ENCODE results near the gene ZNF264. TPM values are rescaled to one million over a fixed set of nuclear protein-coding genes. Genes with fewer than 3 reads are reported as not detected.
"Not testable (repeated sequence)": the region's sequence is repeated elsewhere in the genome, so short reads cannot be mapped to it uniquely, and the experiment has no call there.

ZNF264 gene
- total and polyA plus RNA-seq, 9 donors, result 7.9 to 36.2 (median 10.4) TPM

GRCh38 chr19:57241176-57241575 is 49.9 kb downstream of the ZNF264 start:
- Histone ChIP-seq H3K9me3 (replicated peaks; ENCODE audit: control insufficient read depth, low read depth, low read length) (no peaks in the 10 kb centered on the region), H3K27me3 (ENCODE audit: control insufficient read depth, insufficient read depth, low read length) (no peaks in the 10 kb centered on the region), H3K4me1 (ENCODE audit: control insufficient read depth, insufficient read depth, low read length) (peaks cover 17% of the 10 kb centered on the region), H3K4me3 (ENCODE audit: low read length) (peak overlapping the region; percentile 93), H3K27ac (ENCODE audit: low read length) (peak overlapping the region; percentile 92), H3K36me3 (ENCODE audit: control insufficient read depth, insufficient read depth, low read length) (peaks cover 22% of the 10 kb centered on the region)
- WGBS (ENCODE audit: insufficient coverage), result 39% methylated on average over 3 of the region's 7 CpGs
- DNase-seq, result peak; percentile 46

- DNase-seq, result no peak
- H3K36me3 ChIP-seq (ENCODE audit: control insufficient read depth, insufficient read depth, low read length), result peaks cover 31% of the 10 kb centered on the region
- H3K27me3 ChIP-seq (ENCODE audit: control insufficient read depth, insufficient read depth, low read length), result no peaks in the 10 kb centered on the region
- H3K4me3 ChIP-seq (ENCODE audit: low read length), result no peak overlapping the region
- peaks cover 17% of the 10 kb centered on the region for H3K4me1 ChIP-seq (ENCODE audit: control insufficient read depth, insufficient read depth, low read length)
- WGBS (ENCODE audit: insufficient coverage), result 100% methylated on average over 1 of the region's 5 CpGs
- no peak overlapping the region for H3K27ac ChIP-seq (ENCODE audit: low read length)
- no peaks in the 10 kb centered on the region for H3K9me3 ChIP-seq (replicated peaks; ENCODE audit: control insufficient read depth, low read depth, low read length)
These were observed 51.5 kb downstream of the ZNF264 start for GRCh38 chr19:57242821-57243220.

DNA sequence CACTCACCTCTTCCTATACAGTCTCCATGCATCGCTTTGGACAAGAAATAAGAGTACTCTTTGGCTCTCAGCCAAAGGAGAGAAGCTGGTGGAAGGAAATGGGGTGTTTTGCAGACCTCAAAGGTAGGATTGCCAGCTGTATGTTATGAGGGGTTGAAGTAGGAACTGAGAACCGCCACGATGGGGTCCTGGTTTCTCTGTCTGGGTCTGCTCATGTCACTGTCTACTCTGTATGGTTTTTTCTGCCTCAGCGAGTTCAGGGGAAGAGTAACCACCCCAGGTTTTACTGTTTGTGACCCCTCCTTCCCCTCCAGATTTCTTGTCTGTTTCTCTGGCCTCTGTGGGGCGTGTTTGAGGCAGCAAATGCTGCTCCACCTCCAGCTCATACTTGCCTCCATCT is 53.2 kb downstream of the ZNF264 start:
- H3K4me1 ChIP-seq (ENCODE audit: control insufficient read depth, insufficient read depth, low read length), result peaks cover 17% of the 10 kb centered on the region
- no peaks in the 10 kb centered on the region for H3K27me3 ChIP-seq (ENCODE audit: control insufficient read depth, insufficient read depth, low read length)
- no peak overlapping the region for H3K27ac ChIP-seq (ENCODE audit: low read length)
- 92% methylated on average over 2 of the region's 5 CpGs for WGBS (ENCODE audit: insufficient coverage)
- no peaks in the 10 kb centered on the region for H3K9me3 ChIP-seq (replicated peaks; ENCODE audit: control insufficient read depth, low read depth, low read length)
- peaks cover 43% of the 10 kb centered on the region for H3K36me3 ChIP-seq (ENCODE audit: control insufficient read depth, insufficient read depth, low read length)
- H3K4me3 ChIP-seq (ENCODE audit: low read length), result no peak overlapping the region
- DNase-seq, result no peak

DNA sequence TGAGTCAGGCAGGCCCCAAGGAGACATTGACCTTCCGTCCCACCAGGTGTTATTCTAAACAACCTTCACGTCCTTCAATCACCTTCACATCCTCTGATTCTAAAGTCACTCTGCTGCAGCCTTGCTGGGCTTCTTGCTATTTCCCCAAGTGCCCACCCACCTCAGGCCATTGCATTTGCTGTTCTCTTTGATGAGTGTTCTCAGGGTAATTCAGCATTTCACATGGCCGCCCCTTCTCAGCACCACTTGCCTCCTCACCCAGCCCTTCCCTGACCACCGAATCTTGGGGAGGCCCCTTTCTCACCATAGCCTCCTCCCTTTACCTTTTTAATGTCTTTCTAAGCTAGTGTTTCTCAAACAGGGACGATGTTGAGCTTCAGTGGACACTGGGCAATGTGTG is 53.8 kb downstream of the ZNF264 start:
- DNase-seq, result no peak
- H3K27me3 ChIP-seq (ENCODE audit: control insufficient read depth, insufficient read depth, low read length), result no peaks in the 10 kb centered on the region
- WGBS (ENCODE audit: insufficient coverage), result no CpG with 5 or more reads among the region's 5 CpGs
- no peak overlapping the region for H3K27ac ChIP-seq (ENCODE audit: low read length)
- H3K4me3 ChIP-seq (ENCODE audit: low read length), result no peak overlapping the region
- peaks cover 46% of the 10 kb centered on the region for H3K36me3 ChIP-seq (ENCODE audit: control insufficient read depth, insufficient read depth, low read length)
- peaks cover 14% of the 10 kb centered on the region for H3K4me1 ChIP-seq (ENCODE audit: control insufficient read depth, insufficient read depth, low read length)
- no peaks in the 10 kb centered on the region for H3K9me3 ChIP-seq (replicated peaks; ENCODE audit: control insufficient read depth, low read depth, low read length)

DNA sequence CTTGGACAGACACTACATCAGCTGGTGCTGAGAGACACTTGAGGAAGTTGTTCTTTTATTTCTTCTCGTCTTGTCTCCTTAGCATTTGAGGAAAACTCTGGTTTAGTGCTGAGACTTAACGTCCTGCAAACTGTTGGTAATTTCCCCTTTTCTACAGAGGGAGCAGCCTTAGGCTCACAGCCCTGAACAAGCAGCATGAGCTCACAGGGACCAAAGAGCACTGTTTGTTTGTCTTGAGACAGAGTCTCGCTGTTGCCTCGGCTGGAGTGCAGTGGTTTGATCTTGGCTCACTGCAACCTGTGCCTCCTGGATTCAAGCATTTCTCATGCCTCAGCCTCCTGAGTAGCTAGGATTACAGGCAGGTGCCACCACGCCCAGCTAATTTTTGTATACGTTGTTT is 54.7 kb downstream of the ZNF264 start:
- 61% methylated on average over 3 of the region's 6 CpGs for WGBS (ENCODE audit: insufficient coverage)
- no peak for DNase-seq
- Histone ChIP-seq H3K4me3 (ENCODE audit: low read length) (no peak overlapping the region), H3K27me3 (ENCODE audit: control insufficient read depth, insufficient read depth, low read length) (no peaks in the 10 kb centered on the region), H3K9me3 (replicated peaks; ENCODE audit: control insufficient read depth, low read depth, low read length) (no peaks in the 10 kb centered on the region), H3K36me3 (ENCODE audit: control insufficient read depth, insufficient read depth, low read length) (peaks cover 51% of the 10 kb centered on the region), H3K27ac (ENCODE audit: low read length) (no peak overlapping the region), H3K4me1 (ENCODE audit: control insufficient read depth, insufficient read depth, low read length) (peaks cover 13% of the 10 kb centered on the region)

DNA sequence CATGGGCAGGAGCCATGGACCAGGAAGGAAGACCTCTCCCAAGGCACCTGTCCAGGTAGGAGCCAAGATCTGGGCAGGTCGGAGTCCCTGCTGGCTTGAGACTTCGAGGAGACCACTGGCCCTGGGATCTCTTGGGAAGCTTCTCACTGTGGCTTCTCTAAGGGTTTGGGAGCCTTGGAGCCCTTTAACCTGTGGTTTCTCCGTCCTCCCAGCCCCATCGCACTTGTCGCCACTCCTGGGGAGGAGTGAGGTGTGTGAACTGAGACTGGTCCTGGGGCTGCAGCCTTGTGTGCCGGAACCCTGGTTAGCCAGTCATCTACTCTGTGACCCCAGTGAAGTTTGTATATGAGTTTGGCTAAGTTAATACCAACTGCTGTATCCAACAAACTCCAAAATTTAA is 57.3 kb downstream of the ZNF264 start:
- peaks cover 70% of the 10 kb centered on the region for H3K36me3 ChIP-seq (ENCODE audit: control insufficient read depth, insufficient read depth, low read length)
- 100% methylated on average over 2 of the region's 6 CpGs for WGBS (ENCODE audit: insufficient coverage)

GRCh38 chr19:57249329-57249728 is 58.0 kb downstream of the ZNF264 start:
- Histone ChIP-seq H3K4me1 (ENCODE audit: control insufficient read depth, insufficient read depth, low read length) (no peaks in the 10 kb centered on the region), H3K27ac (ENCODE audit: low read length) (no peak overlapping the region), H3K36me3 (ENCODE audit: control insufficient read depth, insufficient read depth, low read length) (peaks cover 69% of the 10 kb centered on the region), H3K4me3 (ENCODE audit: low read length) (no peak overlapping the region), H3K27me3 (ENCODE audit: control insufficient read depth, insufficient read depth, low read length) (no peaks in the 10 kb centered on the region), H3K9me3 (replicated peaks; ENCODE audit: control insufficient read depth, low read depth, low read length) (no peaks in the 10 kb centered on the region)
- WGBS (ENCODE audit: insufficient coverage), result no CpG with 5 or more reads among the region's 1 CpG
- no peak for DNase-seq

More for the DNA sequence above, 57.3 kb downstream of the ZNF264 start:
- Histone ChIP-seq H3K9me3 (replicated peaks; ENCODE audit: control insufficient read depth, low read depth, low read length) (no peaks in the 10 kb centered on the region), H3K27me3 (ENCODE audit: control insufficient read depth, insufficient read depth, low read length) (no peaks in the 10 kb centered on the region), H3K4me3 (ENCODE audit: low read length) (no peak overlapping the region), H3K27ac (ENCODE audit: low read length) (no peak overlapping the region), H3K4me1 (ENCODE audit: control insufficient read depth, insufficient read depth, low read length) (no peaks in the 10 kb centered on the region)
- DNase-seq, result no peak

DNA sequence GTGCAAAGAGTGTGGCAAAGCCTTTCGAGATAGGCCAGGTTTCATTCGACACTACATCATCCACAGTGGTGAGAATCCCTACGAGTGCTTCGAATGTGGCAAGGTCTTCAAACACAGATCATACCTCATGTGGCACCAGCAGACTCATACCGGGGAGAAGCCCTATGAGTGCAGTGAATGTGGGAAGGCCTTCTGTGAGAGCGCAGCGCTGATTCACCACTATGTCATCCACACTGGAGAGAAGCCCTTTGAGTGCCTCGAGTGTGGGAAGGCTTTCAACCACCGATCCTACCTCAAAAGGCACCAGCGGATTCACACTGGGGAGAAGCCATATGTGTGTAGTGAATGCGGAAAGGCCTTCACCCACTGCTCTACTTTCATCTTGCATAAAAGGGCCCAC is 62.5 kb downstream of the ZNF264 start:
- not testable (repeated sequence) for H3K9me3 ChIP-seq (replicated peaks; ENCODE audit: control insufficient read depth, low read depth, low read length); H3K27ac ChIP-seq (ENCODE audit: low read length); DNase-seq; H3K4me3 ChIP-seq (ENCODE audit: low read length); H3K4me1 ChIP-seq (ENCODE audit: control insufficient read depth, insufficient read depth, low read length); H3K27me3 ChIP-seq (ENCODE audit: control insufficient read depth, insufficient read depth, low read length)
- WGBS (ENCODE audit: insufficient coverage), result 100% methylated on average over 1 of the region's 11 CpGs
- H3K36me3 ChIP-seq (ENCODE audit: control insufficient read depth, insufficient read depth, low read length), result peaks cover 40% of the 10 kb centered on the region

DNA sequence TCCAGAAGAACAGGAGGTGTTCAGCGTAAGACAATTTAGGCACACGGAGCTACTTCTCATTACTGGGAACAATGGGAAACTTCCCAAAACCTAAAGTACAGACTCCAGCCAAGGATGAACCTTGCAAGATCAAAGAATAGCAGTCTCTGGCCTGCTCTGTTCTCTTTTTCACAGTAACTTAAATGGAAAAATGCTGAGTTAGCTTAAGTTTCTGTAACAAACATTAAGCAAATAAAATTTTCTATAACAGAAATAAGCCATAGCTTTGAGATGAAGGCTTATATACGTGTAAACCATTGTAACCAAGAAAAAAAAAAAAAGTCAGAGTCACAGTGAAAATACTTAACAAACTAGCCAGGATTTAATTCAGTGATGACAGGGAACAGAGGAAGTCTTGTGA is 70.7 kb downstream of the ZNF264 start:
- no peak for DNase-seq
- Histone ChIP-seq H3K4me3 (ENCODE audit: low read length) (no peak overlapping the region), H3K4me1 (ENCODE audit: control insufficient read depth, insufficient read depth, low read length) (no peaks in the 10 kb centered on the region), H3K9me3 (replicated peaks; ENCODE audit: control insufficient read depth, low read depth, low read length) (no peaks in the 10 kb centered on the region), H3K36me3 (ENCODE audit: control insufficient read depth, insufficient read depth, low read length) (peaks cover 14% of the 10 kb centered on the region), H3K27ac (ENCODE audit: low read length) (no peak overlapping the region), H3K27me3 (ENCODE audit: control insufficient read depth, insufficient read depth, low read length) (no peaks in the 10 kb centered on the region)
- WGBS (ENCODE audit: insufficient coverage), result 79% methylated on average over 2 of the region's 3 CpGs

DNA sequence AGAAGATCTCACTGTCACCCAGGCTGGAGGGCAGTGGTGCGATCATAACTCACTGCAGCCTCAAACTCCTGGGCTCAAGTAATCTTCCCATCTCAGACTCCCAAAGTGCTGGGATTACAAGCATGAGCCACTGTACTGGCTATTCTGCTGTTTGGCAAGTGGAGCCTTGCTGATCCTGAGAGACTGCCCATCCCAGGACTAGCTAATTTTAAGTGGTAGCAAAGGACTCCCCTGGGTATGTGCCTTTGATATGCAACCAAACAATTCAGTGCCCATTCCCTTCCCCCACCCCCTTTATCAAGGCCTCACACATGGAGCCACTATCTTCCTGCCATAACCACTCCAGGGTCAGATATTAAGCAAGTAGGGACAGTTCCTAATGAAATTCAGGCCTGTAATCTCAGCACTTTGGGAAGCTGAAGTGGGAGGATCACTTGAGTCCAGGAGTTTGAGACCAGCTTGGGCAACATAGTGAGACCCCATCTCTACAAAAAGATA is 72.0 kb downstream of the ZNF264 start:
- H3K27ac ChIP-seq (ENCODE audit: low read length), result no peak overlapping the region
- peaks cover 14% of the 10 kb centered on the region for H3K36me3 ChIP-seq (ENCODE audit: control insufficient read depth, insufficient read depth, low read length)

DNA sequence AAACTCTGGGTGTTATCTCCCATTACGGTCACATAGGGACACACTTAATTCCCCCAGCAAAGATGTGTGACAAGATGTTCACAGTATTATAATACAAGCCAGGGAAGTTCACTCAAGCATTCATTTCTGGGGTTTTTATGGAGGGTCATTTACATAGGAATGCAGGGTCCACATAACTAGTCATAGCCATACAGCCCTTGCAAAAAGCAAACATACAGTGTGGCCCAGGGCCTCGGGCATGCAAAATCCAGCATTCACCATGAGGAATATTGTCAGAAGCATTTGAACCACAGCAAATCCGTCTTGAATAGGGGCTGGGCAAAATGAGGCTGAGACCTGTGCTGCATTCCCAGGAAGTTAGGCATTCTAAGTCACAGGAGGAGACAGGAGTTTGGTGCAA is 76.0 kb downstream of the ZNF264 start:
- H3K4me3 ChIP-seq (ENCODE audit: low read length), result no peak overlapping the region
- no peaks in the 10 kb centered on the region for H3K36me3 ChIP-seq (ENCODE audit: control insufficient read depth, insufficient read depth, low read length)
- no peak overlapping the region for H3K27ac ChIP-seq (ENCODE audit: low read length)
- no peaks in the 10 kb centered on the region for H3K27me3 ChIP-seq (ENCODE audit: control insufficient read depth, insufficient read depth, low read length)
- no peaks in the 10 kb centered on the region for H3K4me1 ChIP-seq (ENCODE audit: control insufficient read depth, insufficient read depth, low read length)
- 80% methylated on average over 2 of the region's 3 CpGs for WGBS (ENCODE audit: insufficient coverage)
- no peak for DNase-seq
- no peaks in the 10 kb centered on the region for H3K9me3 ChIP-seq (replicated peaks; ENCODE audit: control insufficient read depth, low read depth, low read length)

More for the DNA sequence above, 72.0 kb downstream of the ZNF264 start:
- Histone ChIP-seq H3K9me3 (replicated peaks; ENCODE audit: control insufficient read depth, low read depth, low read length) (no peaks in the 10 kb centered on the region), H3K27me3 (ENCODE audit: control insufficient read depth, insufficient read depth, low read length) (no peaks in the 10 kb centered on the region), H3K4me1 (ENCODE audit: control insufficient read depth, insufficient read depth, low read length) (no peaks in the 10 kb centered on the region), H3K4me3 (ENCODE audit: low read length) (no peak overlapping the region)
- no CpG with 5 or more reads among the region's 1 CpG for WGBS (ENCODE audit: insufficient coverage)
- no peak for DNase-seq

Measured in muscle of leg (tissue), 11 donors.